ENCODE measurements around the gene LRP11.
"Not testable (repeated sequence)": the region's sequence is repeated elsewhere in the genome, so short reads cannot be mapped to it uniquely, and the experiment has no call there.

Gene LRP11

GRCh38 chr6:149846321-149846720 is 17.8 kb downstream of the LRP11 start:
- no peak for DNase-seq

GRCh38 chr6:149845549-149845948 is 18.6 kb downstream of the LRP11 start:
- no peak for DNase-seq

- no peak for DNase-seq
Measured at GRCh38 chr6:149844480-149844879, 19.7 kb downstream of the LRP11 start.

- DNase-seq = not testable (repeated sequence)
Measured at GRCh38 chr6:149844036-149844435, 20.1 kb downstream of the LRP11 start.

GRCh38 chr6:149843051-149843633 is 21.0 kb downstream of the LRP11 start:
- no peak for DNase-seq

GRCh38 chr6:149842331-149842730 is 21.8 kb downstream of the LRP11 start:
- no peak for DNase-seq

GRCh38 chr6:149840345-149841075 is 23.6 kb downstream of the LRP11 start:
- DNase-seq = peak; percentile 36

GRCh38 chr6:149834513-149835481 is 29.4 kb downstream of the LRP11 start:
- DNase-seq = peak; percentile 70

- DNase-seq = no peak
Measured at GRCh38 chr6:149833651-149834050, 30.5 kb downstream of the LRP11 start.

- no peak for DNase-seq
Measured at GRCh38 chr6:149831308-149831820, 32.8 kb downstream of the LRP11 start.

- no peak for DNase-seq
Measured at GRCh38 chr6:149830731-149831307, 33.3 kb downstream of the LRP11 start.

- DNase-seq = no peak
Measured at GRCh38 chr6:149825292-149825691, 38.9 kb downstream of the LRP11 start.

GRCh38 chr6:149823013-149823412 is 41.1 kb downstream of the LRP11 start:
- no peak for DNase-seq

GRCh38 chr6:149821492-149821891 is 42.7 kb downstream of the LRP11 start:
- no peak for DNase-seq

GRCh38 chr6:149820506-149820905 is 43.7 kb downstream of the LRP11 start:
- DNase-seq = no peak

GRCh38 chr6:149815788-149816187 is 48.4 kb downstream of the LRP11 start:
- DNase-seq = no peak

- DNase-seq = no peak
Measured at GRCh38 chr6:149813351-149813750, 50.8 kb downstream of the LRP11 start.

- DNase-seq = no peak
Measured at GRCh38 chr6:149809798-149810197, 54.4 kb downstream of the LRP11 start.

GRCh38 chr6:149806127-149806526 is 58.0 kb downstream of the LRP11 start:
- no peak for DNase-seq

- DNase-seq = no peak
Measured at GRCh38 chr6:149783551-149783950, 80.6 kb downstream of the LRP11 start.

- no peak for DNase-seq
Measured at GRCh38 chr6:149782337-149782736, 81.8 kb downstream of the LRP11 start.

GRCh38 chr6:149781715-149782114 is 82.4 kb downstream of the LRP11 start:
- DNase-seq = no peak

- DNase-seq = no peak
Measured at GRCh38 chr6:149779644-149779963, 84.6 kb downstream of the LRP11 start.

Measured in activated CD4-positive, CD25-positive, alpha-beta regulatory T cell treated with anti-CD3 and anti-CD28 coated beads, Interleukin-2, amount 50 U/mL, for 72 hours (primary cell).